GM18907 (cell line): ENCODE data around the gene FLT4.

Experiments
- ATAC-seq: cut with Tn5 transposase; IDR thresholded peaks from one replicate; pipeline ENCODE4 v1.9.1; 2021; ENCODE audit warnings: mild to moderate bottlenecking, moderate library complexity; ENCODE audit not compliant: unreplicated experiment

Gene FLT4

GRCh38 chr5:180609386-180609785 is 40.0 kb downstream of the FLT4 start:
- no peak for ATAC-seq

DNA sequence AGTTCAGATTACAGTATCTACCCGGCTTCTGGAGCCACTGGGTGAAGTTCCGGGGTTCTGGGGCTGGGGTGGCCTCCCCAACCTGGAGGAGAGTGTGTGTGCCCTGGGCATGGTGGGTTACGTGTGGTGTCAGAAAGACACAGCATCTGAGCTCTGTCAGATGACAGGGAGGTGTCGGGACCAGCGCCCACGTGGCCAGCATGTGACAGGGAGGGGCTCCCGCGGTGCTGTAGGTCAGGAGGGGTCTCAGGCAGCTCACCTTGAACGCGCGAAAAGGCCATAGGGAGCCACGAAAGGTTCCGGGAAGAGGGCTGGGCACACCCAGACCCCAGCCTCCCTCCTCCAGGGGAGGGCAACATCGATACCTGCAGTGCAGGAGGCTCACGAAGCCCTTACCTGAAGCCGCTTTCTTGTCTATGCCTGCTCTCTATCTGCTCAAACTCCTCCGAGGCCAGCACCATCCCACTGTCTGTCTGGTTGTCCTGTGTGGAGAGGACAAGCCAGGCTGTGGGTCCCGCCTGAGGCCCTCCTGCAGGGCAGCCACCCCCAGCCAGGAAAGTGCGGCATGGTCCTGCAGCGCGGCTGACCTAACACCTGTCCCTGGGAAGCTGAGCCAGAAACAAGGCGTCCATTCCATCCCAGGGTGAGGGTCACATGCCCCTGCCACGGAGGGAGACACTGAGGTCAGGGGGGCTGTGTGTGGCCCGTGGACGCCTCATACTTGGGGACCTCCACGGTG is 40.7 kb downstream of the FLT4 start:
- ATAC-seq = no peak

DNA sequence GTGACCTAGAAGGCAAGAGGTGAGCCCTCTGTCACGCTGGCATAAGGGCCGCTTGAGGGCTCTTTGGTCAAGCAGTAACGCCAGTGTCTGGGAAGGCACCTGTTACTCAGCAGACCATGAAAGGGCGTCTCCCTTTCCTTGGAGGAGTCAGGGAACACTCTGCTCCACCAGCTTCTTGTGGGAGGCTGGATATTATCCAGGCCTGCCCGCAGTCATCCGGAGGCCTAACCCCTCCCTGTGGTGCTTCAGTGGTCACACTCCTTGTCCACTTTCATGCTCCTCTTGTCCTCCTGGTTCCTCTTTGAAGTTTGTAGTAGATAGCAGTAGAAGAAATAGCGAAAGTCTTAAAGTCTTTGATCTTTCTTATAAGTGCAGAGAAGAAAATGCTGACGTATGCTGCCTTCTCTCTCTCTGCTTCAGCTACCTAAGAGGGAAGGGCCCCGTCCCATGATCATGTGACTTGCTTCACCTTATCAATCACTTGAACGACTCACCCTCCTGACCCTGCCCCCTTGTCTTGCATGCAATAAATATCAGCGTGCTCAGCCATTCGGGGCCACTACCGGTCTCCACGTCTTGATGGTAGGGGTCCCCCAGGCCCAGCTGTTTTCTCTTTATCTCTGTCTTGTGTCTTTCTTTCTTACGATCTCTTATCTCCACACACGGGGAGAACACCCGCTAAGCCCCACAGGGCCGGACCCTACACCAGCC is 41.4 kb downstream of the FLT4 start:
- no peak for ATAC-seq

DNA sequence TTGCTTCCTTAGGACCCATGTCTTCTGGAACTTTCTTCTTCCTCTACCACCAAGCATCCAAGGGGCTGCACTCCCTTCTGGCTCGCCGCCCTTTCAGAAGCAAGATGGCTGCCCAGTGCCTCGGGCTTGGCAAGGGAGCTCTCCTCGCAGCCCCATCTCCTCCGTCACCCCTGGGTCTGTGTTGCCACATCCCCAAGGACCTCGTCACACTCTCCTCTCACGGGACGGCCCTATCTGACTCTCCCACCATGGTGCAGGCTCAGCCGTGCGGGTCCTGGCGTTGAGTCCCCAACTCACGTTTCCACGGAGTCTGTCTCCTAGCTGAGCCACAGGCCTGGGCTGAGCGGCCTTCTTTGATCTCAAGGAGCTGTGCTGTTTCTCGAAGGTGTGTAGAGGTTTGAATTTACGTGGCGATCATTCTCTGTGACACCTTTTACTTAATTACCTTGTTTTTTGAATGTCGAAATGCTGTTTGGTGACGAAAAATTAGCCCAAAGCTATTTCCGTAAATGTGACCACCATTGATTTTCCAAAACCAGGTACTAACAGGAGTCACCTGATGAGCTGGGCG is 43.1 kb downstream of the FLT4 start:
- ATAC-seq = no peak

- no peak for ATAC-seq
Observed at GRCh38 chr5:180605554-180606214, 43.7 kb downstream of the FLT4 start.

GRCh38 chr5:180604271-180604670 is 45.1 kb downstream of the FLT4 start:
- ATAC-seq = no peak

GRCh38 chr5:180603076-180603594 is 46.3 kb downstream of the FLT4 start:
- ATAC-seq = no peak

- ATAC-seq = no peak
Observed at GRCh38 chr5:180602481-180603075, 46.8 kb downstream of the FLT4 start.

- ATAC-seq = no peak
Observed at GRCh38 chr5:180601591-180602480, 47.6 kb downstream of the FLT4 start.

- ATAC-seq = no peak
Observed at GRCh38 chr5:180600554-180601041, 48.8 kb downstream of the FLT4 start.

DNA sequence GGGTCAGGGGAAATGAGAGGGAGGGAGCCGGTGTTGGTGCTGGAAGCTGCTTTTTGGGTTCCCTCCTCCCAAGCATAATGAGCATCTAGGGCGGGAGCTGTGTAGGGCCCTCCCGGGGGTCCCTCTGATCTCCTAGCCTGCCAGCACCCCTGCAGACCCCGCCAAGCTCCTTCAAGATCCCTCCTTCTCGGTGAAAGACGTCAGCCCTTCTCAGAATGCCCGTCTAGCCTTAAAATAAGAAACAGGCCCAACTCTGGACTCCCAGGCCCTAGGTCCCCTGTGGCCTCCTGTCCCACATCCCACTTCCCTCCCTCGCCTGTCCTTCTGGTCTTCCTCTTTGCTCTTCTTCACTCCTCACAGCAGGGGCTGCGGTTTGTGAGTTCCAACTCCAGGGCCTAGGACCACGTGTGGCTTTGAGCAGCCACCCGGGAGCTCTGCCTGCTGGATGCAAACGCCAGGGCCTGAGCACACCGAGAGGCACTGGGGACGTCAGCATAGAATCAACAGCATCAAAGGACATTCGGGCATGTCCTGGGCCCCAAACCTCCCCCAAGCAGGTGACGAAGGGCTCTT is 49.3 kb downstream of the FLT4 start:
- no peak for ATAC-seq

GRCh38 chr5:180599590-180599914 is 49.8 kb downstream of the FLT4 start:
- no peak for ATAC-seq

- ATAC-seq = no peak
Observed at GRCh38 chr5:180598797-180599589, 50.4 kb downstream of the FLT4 start.

DNA sequence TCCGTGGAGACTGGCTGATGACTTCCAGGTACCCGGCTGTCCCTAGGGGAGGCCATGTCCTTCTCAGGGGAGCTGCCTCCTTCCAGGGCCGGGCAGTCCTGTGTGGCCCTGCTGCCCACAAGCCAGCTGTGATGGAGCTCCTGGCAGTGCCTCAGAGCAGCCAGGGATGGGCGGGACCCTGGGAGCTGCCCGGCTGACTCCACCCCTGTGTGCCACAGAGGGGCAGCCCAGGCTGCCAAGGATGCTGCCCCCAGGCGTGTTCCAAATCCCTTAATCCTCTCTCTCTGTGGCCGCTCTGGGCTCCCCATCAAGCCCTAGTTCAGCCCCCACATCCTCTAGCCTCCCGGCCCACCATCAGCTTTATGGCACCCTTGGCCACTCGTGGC is 51.1 kb downstream of the FLT4 start:
- ATAC-seq = no peak

- ATAC-seq = no peak
Observed at GRCh38 chr5:180596668-180597231, 52.6 kb downstream of the FLT4 start.

GRCh38 chr5:180596115-180596667 is 53.2 kb downstream of the FLT4 start:
- no peak for ATAC-seq

GRCh38 chr5:180595381-180596114 is 53.9 kb downstream of the FLT4 start:
- no peak for ATAC-seq

DNA sequence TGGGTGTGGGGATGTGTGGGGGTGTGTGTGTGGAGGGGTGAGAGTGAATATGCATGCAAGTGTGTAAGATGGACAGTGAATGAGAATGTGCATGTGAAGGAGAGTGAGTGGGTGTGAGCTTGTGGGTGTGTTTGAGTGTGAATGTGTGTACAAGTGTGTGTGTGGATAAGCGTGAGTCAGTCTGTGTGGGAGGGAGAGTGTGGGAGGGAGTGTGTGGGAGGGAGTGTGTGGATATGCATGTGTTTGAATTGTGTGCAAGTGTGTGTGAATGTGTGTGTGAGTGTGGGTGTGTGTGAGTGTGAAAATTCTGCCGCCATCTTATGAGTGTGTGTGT is 54.4 kb downstream of the FLT4 start:
- ATAC-seq = no peak
